Measurements from ENCODE around the gene NCBP2L. TPM values are rescaled to one million over a fixed set of nuclear protein-coding genes. Genes with fewer than 3 reads are reported as not detected.
A peak's percentile ranks its signal among the peaks of the same experiment; 100 is the strongest.

Gene NCBP2L
- not detected in 3 replicates for polyA plus RNA-seq
- not detected for polyA plus RNA-seq (2011; ENCODE audit: low read depth)
- polyA plus RNA-seq (2011; cell fraction: cytosol; rRNA removed) = not detected in 2 replicates
- polyA plus RNA-seq (2011; cell fraction: nucleus; rRNA removed) = not detected in 2 replicates
- polyA plus RNA-seq (2012; ENCODE audit: low replicate concordance) = not detected in 2 replicates
- not detected in 3 replicates for polyA minus RNA-seq
- polyA minus RNA-seq (2011; cell fraction: cytosol; rRNA and poly(A)+ RNA removed) = not detected
- not detected in 2 replicates for polyA minus RNA-seq (2011; cell fraction: nucleus; rRNA and poly(A)+ RNA removed)

GRCh38 chrX:107777536-107777832 lies at the start of gene NCBP2L:
Gene NCBP2L (plus strand): TSS chrX:107777733. CDS start chrX:107794221, 16,488 bp downstream.
- Histone ChIP-seq H3K27me3 (ENCODE audit: control insufficient read depth, extremely low read depth, insufficient read depth, low read length) (peaks cover 8% of the 10 kb centered on the region), H3K9ac (ENCODE audit: control insufficient read depth, extremely low read depth, insufficient read depth, low read length) (peak within 1 kb of the TSS; percentile 62), H3K27ac (ENCODE audit: control insufficient read depth, insufficient read depth, low read length) (no peak within 1 kb of the TSS), H3K4me2 (ENCODE audit: control insufficient read depth, extremely low read depth, insufficient read depth, low read depth, low read length) (peak within 1 kb of the TSS; percentile 74), H3K79me2 (ENCODE audit: control insufficient read depth, insufficient read depth, low read length) (no peaks in the 10 kb centered on the region), H3K4me1 (ENCODE audit: control insufficient read depth, extremely low read depth, insufficient read depth, low read length) (peaks cover 6% of the 10 kb centered on the region), H4K20me1 (ENCODE audit: control insufficient read depth, extremely low read depth, insufficient read depth, low read length) (no peaks in the 10 kb centered on the region), H3K4me3 (ENCODE audit: control insufficient read depth in 2 of 3, extremely low read depth in 1 of 3, insufficient read depth in 2 of 3, low read depth in 1 of 3, low read length in 3 of 3) (peak within 1 kb of the TSS in 2 of 3 experiments; percentile 43 to 47), H3K36me3 (ENCODE audit: control insufficient read depth in 2 of 2, extremely low read depth in 1 of 2, insufficient read depth in 2 of 2, low read length in 2 of 2) (no peaks in the 10 kb centered on the region), H3K9me3 (ENCODE audit: control insufficient read depth, low read depth, low read length) (no peaks in the 10 kb centered on the region), H2AFZ (ENCODE audit: control insufficient read depth, low read length) (peak within 1 kb of the TSS; percentile 52), H3K9me1 (ENCODE audit: control insufficient read depth, extremely low read depth, insufficient read depth, low read length) (no peaks in the 10 kb centered on the region)
- FAIRE-seq = no peak
- TF ChIP-seq CTCF (optimal IDR thresholded peaks at IDR 0.05 in 1 of 3, IDR thresholded peaks at IDR 0.05 in 1 of 3, conservative IDR thresholded peaks at IDR 0.05 in 1 of 3; ENCODE audit: extremely low read depth in 1 of 3, insufficient read depth in 2 of 3, low read length in 3 of 3) (no peak), EZH2 (IDR thresholded peaks at IDR 0.05; ENCODE audit: low read length) (no peak)
- dilution Hi-C loops (cut with MboI; ENCODE audit: extremely low pct_ligation_motif_present, low sequenced_read_pairs) = no loop called here
- DNase-seq (ENCODE audit: low read depth, low spot score) = no peak

- peaks cover 24% of the 10 kb centered on the region for H3K4me1 ChIP-seq (ENCODE audit: control insufficient read depth, extremely low read depth, insufficient read depth, low read length)
- no peaks in the 10 kb centered on the region for H3K9me1 ChIP-seq (ENCODE audit: control insufficient read depth, extremely low read depth, insufficient read depth, low read length)
- FAIRE-seq (no peak), DNase-seq (ENCODE audit: low read depth, low spot score) (no peak)
- H3K36me3 ChIP-seq (ENCODE audit: control insufficient read depth in 2 of 2, extremely low read depth in 1 of 2, insufficient read depth in 2 of 2, low read length in 2 of 2) = no peaks in the 10 kb centered on the region
- H3K9ac ChIP-seq (ENCODE audit: control insufficient read depth, extremely low read depth, insufficient read depth, low read length) = no peak overlapping the region
- H3K4me3 ChIP-seq (ENCODE audit: control insufficient read depth in 2 of 3, extremely low read depth in 1 of 3, insufficient read depth in 2 of 3, low read depth in 1 of 3, low read length in 3 of 3) = no peak overlapping the region
- dilution Hi-C loops (cut with MboI; ENCODE audit: extremely low pct_ligation_motif_present, low sequenced_read_pairs) = no loop called here
- no peak overlapping the region for H3K27ac ChIP-seq (ENCODE audit: control insufficient read depth, insufficient read depth, low read length)
- H3K27me3 ChIP-seq (ENCODE audit: control insufficient read depth, extremely low read depth, insufficient read depth, low read length) = peaks cover 6% of the 10 kb centered on the region
- H4K20me1 ChIP-seq (ENCODE audit: control insufficient read depth, extremely low read depth, insufficient read depth, low read length) = no peaks in the 10 kb centered on the region
- no peak overlapping the region for H2AFZ ChIP-seq (ENCODE audit: control insufficient read depth, low read length)
- no peak overlapping the region for H3K4me2 ChIP-seq (ENCODE audit: control insufficient read depth, extremely low read depth, insufficient read depth, low read depth, low read length)
- no peak for TF ChIP-seq CTCF (optimal IDR thresholded peaks at IDR 0.05 in 1 of 3, IDR thresholded peaks at IDR 0.05 in 1 of 3, conservative IDR thresholded peaks at IDR 0.05 in 1 of 3; ENCODE audit: extremely low read depth in 1 of 3, insufficient read depth in 2 of 3, low read length in 3 of 3)
- no peak for TF ChIP-seq EZH2 (IDR thresholded peaks at IDR 0.05; ENCODE audit: low read length)
- H3K79me2 ChIP-seq (ENCODE audit: control insufficient read depth, insufficient read depth, low read length) = no peaks in the 10 kb centered on the region
- H3K9me3 ChIP-seq (ENCODE audit: control insufficient read depth, low read depth, low read length) = no peaks in the 10 kb centered on the region
Measured at GRCh38 chrX:107728371-107729099, 49.0 kb upstream of the NCBP2L start.

Measured in keratinocyte (primary cell).